GM19324 (cell line): ENCODE measurements around the gene CREB1.
"Not testable (repeated sequence)": the region's sequence is repeated elsewhere in the genome, so short reads cannot be mapped to it uniquely, and the experiment has no call there.

Experiments used
- ATAC-seq: cut with Tn5 transposase; IDR thresholded peaks from one replicate; pipeline ENCODE4 v1.9.1; 2021; ENCODE audit warnings: mild to moderate bottlenecking, moderate library complexity; ENCODE audit not compliant: unreplicated experiment, low FRiP score

Gene CREB1

GRCh38 chr2:207606399-207606798 lies 76.6 kb downstream of the CREB1 start:
- ATAC-seq, result no peak

- no peak for ATAC-seq
These were observed 77.1 kb downstream of the CREB1 start for GRCh38 chr2:207606829-207607228.

- no peak for ATAC-seq
These were observed 83.0 kb downstream of the CREB1 start for GRCh38 chr2:207612714-207613113.

GRCh38 chr2:207614824-207615223 lies 85.1 kb downstream of the CREB1 start:
- ATAC-seq, result no peak

- ATAC-seq, result no peak
These were observed 86.4 kb downstream of the CREB1 start for GRCh38 chr2:207616185-207616584.

GRCh38 chr2:207617011-207617671 lies 87.4 kb downstream of the CREB1 start:
- no peak for ATAC-seq

GRCh38 chr2:207619764-207620203 lies 90.0 kb downstream of the CREB1 start:
- no peak for ATAC-seq

GRCh38 chr2:207621501-207622039 lies 91.8 kb downstream of the CREB1 start:
- no peak for ATAC-seq

- peak; percentile 35 for ATAC-seq
These were observed 94.6 kb downstream of the CREB1 start for GRCh38 chr2:207624185-207625013.

- peak; percentile 74 for ATAC-seq
These were observed 95.5 kb downstream of the CREB1 start, which contains the start of gene METTL21A for GRCh38 chr2:207625014-207625907. TSS of gene METTL21A (minus strand) at chr2:207625394. CDS start at chr2:207624375, 1,019 bp downstream.

GRCh38 chr2:207629553-207629952 lies 99.8 kb downstream of the CREB1 start:
- no peak for ATAC-seq

GRCh38 chr2:207630491-207630890 lies 100.7 kb downstream of the CREB1 start:
- ATAC-seq, result no peak

GRCh38 chr2:207632575-207633493 lies 103.1 kb downstream of the CREB1 start:
- no peak for ATAC-seq

GRCh38 chr2:207633686-207634085 lies 103.9 kb downstream of the CREB1 start:
- ATAC-seq, result no peak

- no peak for ATAC-seq
These were observed 105.9 kb downstream of the CREB1 start for GRCh38 chr2:207635468-207636200.

- ATAC-seq, result not testable (repeated sequence)
These were observed 109.5 kb downstream of the CREB1 start for GRCh38 chr2:207639288-207639687.

GRCh38 chr2:207640160-207640559 lies 110.4 kb downstream of the CREB1 start:
- no peak for ATAC-seq

- ATAC-seq, result no peak
These were observed 110.9 kb downstream of the CREB1 start for GRCh38 chr2:207640661-207641060.

- ATAC-seq, result no peak
These were observed 114.1 kb downstream of the CREB1 start for GRCh38 chr2:207643892-207644291.
